Kidney (tissue), 14 donors: ENCODE data around the gene FARS2. TPM values are rescaled to one million over a fixed set of nuclear protein-coding genes. Genes with fewer than 3 reads are reported as not detected.

Source experiments
- DNase-seq, 5 donors: peaks; one replicate each; pipeline ENCODE4 v3.0.0-alpha.2; 2013 to 2020
- FAIRE-seq: peaks from 2 replicates; lab custom pipeline; 2012; peaks lifted over from hg19 to GRCh38; lab: Jason Lieb, UNC
- H3K27ac ChIP-seq, 2 donors: one replicate each; pipeline ENCODE4 v1.7.0; 2013; ENCODE audit warnings: low read depth in 2 of 2, low read length in 2 of 2, inconsistent platforms in 1 of 2
- H3K27me3 ChIP-seq: one replicate; pipeline ENCODE4 v1.7.1; 2013; ENCODE audit warnings: low read length, inconsistent platforms; ENCODE audit not compliant: control insufficient read depth, insufficient read depth
- H3K36me3 ChIP-seq, 3 donors: one replicate each; pipeline versions ENCODE4 v1.7.0 to v1.7.1; 2013; ENCODE audit warnings: low read length in 3 of 3, control low read depth in 1 of 3, inconsistent platforms in 1 of 3; ENCODE audit not compliant: insufficient read depth in 3 of 3, control insufficient read depth in 2 of 3
- H3K4me1 ChIP-seq, 3 donors: one replicate each; pipeline versions ENCODE4 v1.7.0 to v1.7.1; 2013; ENCODE audit warnings: low read length in 3 of 3, inconsistent platforms in 1 of 3, low read depth in 1 of 3; ENCODE audit not compliant: control insufficient read depth in 2 of 3, insufficient read depth in 2 of 3
- H3K4me3 ChIP-seq, 3 donors: one replicate each; pipeline versions ENCODE4 v1.7.0 to v1.8.1; 2013; ENCODE audit warnings: low read length in 3 of 3, control low read depth in 1 of 3, inconsistent platforms in 1 of 3
- H3K9ac ChIP-seq, 3 donors: one replicate each; pipeline versions ENCODE4 v1.7.0 to v1.7.1; 2013; ENCODE audit warnings: low read length in 3 of 3, control low read depth in 1 of 3, inconsistent platforms in 1 of 3
- H3K9me3 ChIP-seq, 3 donors: one replicate each; pipeline versions ENCODE4 v1.7.0 to v1.7.1; 2013; ENCODE audit warnings: low read length in 3 of 3, control low read depth in 1 of 3, inconsistent platforms in 1 of 3; ENCODE audit not compliant: control insufficient read depth in 2 of 3, insufficient read depth in 1 of 3
- CTCF ChIP-seq: IDR thresholded peaks from 3 replicates; pipeline ENCODE4 v1.5.1; 2012; ENCODE audit warnings: mild to moderate bottlenecking, moderate library complexity, borderline replicate concordance; ENCODE audit not compliant: insufficient read depth; ENCODE audit errors: extremely low read depth
- intact Hi-C: fragments of 100-400 bp; cut with DNase I; formaldehyde crosslinking; loops from one replicate; pipeline ENCODE4 v1.11.1; 2022
- polyA plus RNA-seq: library from polyadenylated mRNA; stranded (reverse); fragments of 350-450 nt; fragmentation: Illumina TruSeq; extraction: RNeasy Lipid Tissue Mini Kit (QIAGEN cat#74804); gene quantifications from one replicate; pipeline ENCODE4 v1.2.3, GENCODE V29; 2014; ENCODE audit warnings: low read depth, low replicate concordance; ENCODE audit not compliant: insufficient read depth
- total RNA-seq: library from RNA; stranded (reverse); fragmentation: NEBNext Ultra II Directional; extraction: Animal tissue kit (Norgen Biotek cat#: 25700); gene quantifications from one replicate; pipeline ENCODE4 v1.2.1, GENCODE V29; 2021
- donor health status: control.
- donor health status: control.
- donor health status: control.
- donor health status: control.
- donor health status: control.
- donor health status: DM: yes; HTN: yes; CAD: no.
- donor health status: Normal renal cell carcinoma (clear cell type).

Gene FARS2
- total and polyA plus RNA-seq, 2 donors from 2014 or later = 22.1 to 24.8 TPM

- no peak for FAIRE-seq
- H3K36me3 ChIP-seq = no peaks in the 10 kb centered on the region
- no peak for DNase-seq
- H3K9ac ChIP-seq = no peak overlapping the region
- H3K27me3 ChIP-seq = no peaks in the 10 kb centered on the region
- TF ChIP-seq CTCF = no peak
- H3K4me1 ChIP-seq = no peaks in the 10 kb centered on the region
- no peak overlapping the region for H3K27ac ChIP-seq
- H3K4me3 ChIP-seq = no peak overlapping the region
- H3K9me3 ChIP-seq = no peaks in the 10 kb centered on the region
- intact Hi-C loops = no loop called here
These were observed 57.4 kb downstream of the FARS2 start for GRCh38 chr6:5318617-5319272.

- Histone ChIP-seq H3K9me3 (no peaks in the 10 kb centered on the region), H3K4me1 (no peaks in the 10 kb centered on the region), H3K27ac (no peak overlapping the region), H3K4me3 (no peak overlapping the region), H3K36me3 (no peaks in the 10 kb centered on the region), H3K9ac (no peak overlapping the region), H3K27me3 (no peaks in the 10 kb centered on the region)
- DNase-seq = no peak
- TF ChIP-seq CTCF = no peak
- FAIRE-seq = no peak
- intact Hi-C loops = no loop called here
These were observed 62.7 kb downstream of the FARS2 start for GRCh38 chr6:5323979-5324378.

- Histone ChIP-seq H3K4me1 (no peaks in the 10 kb centered on the region), H3K9ac (no peak overlapping the region), H3K9me3 (no peaks in the 10 kb centered on the region), H3K4me3 (no peak overlapping the region), H3K27ac (no peak overlapping the region), H3K36me3 (no peaks in the 10 kb centered on the region), H3K27me3 (no peaks in the 10 kb centered on the region)
- TF ChIP-seq CTCF = peak; percentile 35
- intact Hi-C loops = no loop called here
- FAIRE-seq = no peak
- DNase-seq = no peak
These were observed 63.9 kb downstream of the FARS2 start for GRCh38 chr6:5325173-5325572.
